Measurements from ENCODE around the gene INSIG1.

Gene INSIG1

GRCh38 chr7:155283565-155284194 lies 14.0 kb upstream of the INSIG1 start:
- no peak for TF ChIP-seq CTCF (IDR thresholded peaks at IDR 0.05)
- no peaks in the 10 kb centered on the region for H3K9me3 ChIP-seq
- no peaks in the 10 kb centered on the region for H3K36me3 ChIP-seq
- intact Hi-C loops (cut with DNase I; ENCODE audit: low total_unique reads) = no loop called here
- no peaks in the 10 kb centered on the region for H3K4me1 ChIP-seq
- DNase-seq = no peak
- H3K27ac ChIP-seq = no peak overlapping the region
- peaks cover 0 to 18% of the 10 kb centered on the region in 2 donors for H3K27me3 ChIP-seq
- H3K4me3 ChIP-seq = no peak overlapping the region

- Histone ChIP-seq H3K4me3 (no peak overlapping the region), H3K27ac (no peak overlapping the region), H3K9me3 (no peaks in the 10 kb centered on the region), H3K4me1 (no peaks in the 10 kb centered on the region), H3K36me3 (no peaks in the 10 kb centered on the region), H3K27me3 (peaks cover 0 to 12% of the 10 kb centered on the region in 2 donors)
- intact Hi-C loops (cut with DNase I; ENCODE audit: low total_unique reads) = no loop called here
- no peak for TF ChIP-seq CTCF (IDR thresholded peaks at IDR 0.05)
- peak in 1 of 2 donors; percentile 42 for DNase-seq
Measured at GRCh38 chr7:155284496-155285274, 13.0 kb upstream of the INSIG1 start.

- H3K4me3 ChIP-seq = no peak overlapping the region
- no peak overlapping the region for H3K27ac ChIP-seq
- H3K27me3 ChIP-seq = peaks cover 0 to 8% of the 10 kb centered on the region in 2 donors
- no peak for TF ChIP-seq CTCF (IDR thresholded peaks at IDR 0.05)
- no peak for DNase-seq
- H3K9me3 ChIP-seq = no peaks in the 10 kb centered on the region
- no peaks in the 10 kb centered on the region for H3K36me3 ChIP-seq
- intact Hi-C loops (cut with DNase I; ENCODE audit: low total_unique reads) = no loop called here
- no peaks in the 10 kb centered on the region for H3K4me1 ChIP-seq
Measured at GRCh38 chr7:155285423-155285822, 12.3 kb upstream of the INSIG1 start.

- no peak for DNase-seq
- no peak overlapping the region for H3K27ac ChIP-seq
- peaks cover 0 to 6% of the 10 kb centered on the region in 2 donors for H3K27me3 ChIP-seq
- H3K36me3 ChIP-seq = no peaks in the 10 kb centered on the region
- no peak overlapping the region for H3K4me3 ChIP-seq
- no peaks in the 10 kb centered on the region for H3K9me3 ChIP-seq
- intact Hi-C loops (cut with DNase I; ENCODE audit: low total_unique reads) = no loop called here
- no peaks in the 10 kb centered on the region for H3K4me1 ChIP-seq
- no peak for TF ChIP-seq CTCF (IDR thresholded peaks at IDR 0.05)
Measured at GRCh38 chr7:155285833-155286232, 11.8 kb upstream of the INSIG1 start.

- intact Hi-C loops (cut with DNase I; ENCODE audit: low total_unique reads) = no loop called here
- Histone ChIP-seq H3K4me3 (no peak overlapping the region), H3K36me3 (no peaks in the 10 kb centered on the region), H3K27me3 (peaks cover 0 to 6% of the 10 kb centered on the region in 2 donors), H3K4me1 (no peaks in the 10 kb centered on the region), H3K27ac (no peak overlapping the region), H3K9me3 (no peaks in the 10 kb centered on the region)
- no peak for DNase-seq
- TF ChIP-seq CTCF (IDR thresholded peaks at IDR 0.05) = no peak
Measured at GRCh38 chr7:155286686-155287085, 11.0 kb upstream of the INSIG1 start.
